Prostate gland (tissue), 2 donors: ENCODE measurements around the gene CLASP1. TPM values are rescaled to one million over a fixed set of nuclear protein-coding genes. Genes with fewer than 3 reads are reported as not detected.
A peak's percentile ranks its signal among the peaks of the same experiment; 100 is the strongest.
"Not testable (repeated sequence)": the region's sequence is repeated elsewhere in the genome, so short reads cannot be mapped to it uniquely, and the experiment has no call there.

Source experiments
- DNase-seq: peaks from one replicate; pipeline ENCODE4 v3.0.0-alpha.2; 2019; ENCODE audit warnings: low spot score
- H3K27ac ChIP-seq, 2 donors: fragments of 200-600 bp; sonication (generic); 2 replicates each; pipeline ENCODE4 v1.5.1; 2017 to 2019
- H3K27me3 ChIP-seq: fragments of 200-600 bp; sonication (generic); replicated peaks from 2 replicates; pipeline ENCODE4 v1.5.1; 2019; ENCODE audit not compliant: insufficient read depth
- H3K36me3 ChIP-seq, 2 donors: fragments of 200-600 bp; sonication (generic); 1 replicate in 1 of 2; 2 replicates in 1 of 2; pipeline versions ENCODE4 v1.5.1 to v1.8.1; 2017 to 2019
- H3K4me1 ChIP-seq: fragments of 200-600 bp; sonication (generic); replicated peaks from 2 replicates; pipeline ENCODE4 v1.5.1; 2019
- H3K4me3 ChIP-seq, 2 donors: fragments of 200-600 bp; sonication (generic); 2 replicates each; pipeline ENCODE4 v1.5.1; 2017 to 2019
- H3K9me3 ChIP-seq: fragments of 200-600 bp; sonication (generic); 2 replicates; pipeline ENCODE4 v1.5.1; 2017
- CTCF ChIP-seq, 4 experiments: fragments of 200-600 bp in 2 of 4; fragments of 450-650 bp in 2 of 4; sonication (generic) in 2 of 4; IDR thresholded peaks; 1 replicate in 3 of 4; 2 replicates in 1 of 4; pipeline ENCODE4 v1.5.1; 2016 to 2019; ENCODE audit warnings: antibody characterized with exemption in 4 of 4, mild to moderate bottlenecking in 2 of 4, moderate library complexity in 2 of 4
- POLR2A ChIP-seq: fragments of 450-650 bp; IDR thresholded peaks from one replicate; pipeline ENCODE4 v1.6.1; 2016; ENCODE audit warnings: antibody characterized with exemption, mild to moderate bottlenecking
- POLR2AphosphoS5 ChIP-seq: sonication (generic); formaldehyde crosslinking; IDR thresholded peaks from one replicate; pipeline ENCODE4 v1.6.1; 2017; ENCODE audit warnings: antibody characterized with exemption
- WGBS: methylation state at CpG from one replicate; pipeline ENCODE4 v1.1.5; 2018; 5-methylcytosine and 5-hydroxymethylcytosine counted together
- intact Hi-C: fragments of 100-400 bp; cut with DNase I; formaldehyde crosslinking; loops from one replicate; pipeline ENCODE4 v1.14.2; 2022
- total RNA-seq, 2 donors: library from RNA; depleted of rRNA; stranded (reverse); fragments of >200 nt; gene quantifications; one replicate each; pipeline ENCODE4 v1.1.0, GENCODE V29; 2016

CLASP1 gene
- total RNA-seq, 2 donors from 2014 or later: 44.4 to 90.2 TPM

GRCh38 chr2:121694398-121695170 is 45.3 kb upstream of the CLASP1 start:
- H3K4me1 ChIP-seq: no peaks in the 10 kb centered on the region
- no peak for TF ChIP-seq POLR2A
- TF ChIP-seq CTCF (IDR thresholded peaks at IDR 0.05): no peak
- TF ChIP-seq POLR2AphosphoS5: no peak
- H3K27ac ChIP-seq: no peak overlapping the region
- no peak for DNase-seq
- intact Hi-C loops: no loop called here
- H3K27me3 ChIP-seq: no peaks in the 10 kb centered on the region
- H3K4me3 ChIP-seq: no peak overlapping the region
- no peaks in the 10 kb centered on the region for H3K36me3 ChIP-seq
- WGBS: 73% methylated on average over 6 of the region's 6 CpGs
- no peaks in the 10 kb centered on the region for H3K9me3 ChIP-seq

- H3K27me3 ChIP-seq, H3K4me1 ChIP-seq, intact Hi-C loops: not testable (repeated sequence)
Observed at GRCh38 chr2:121690572-121690971, 41.3 kb upstream of the CLASP1 start.

GRCh38 chr2:121690095-121690494 is 40.8 kb upstream of the CLASP1 start:
- WGBS: 88% methylated on average over 6 of the region's 6 CpGs
- no peak overlapping the region for H3K4me3 ChIP-seq
- intact Hi-C loops: no loop called here
- DNase-seq: no peak
- no peak overlapping the region for H3K27ac ChIP-seq
- no peak for TF ChIP-seq CTCF (IDR thresholded peaks at IDR 0.05)
- TF ChIP-seq POLR2A: no peak
- no peak for TF ChIP-seq POLR2AphosphoS5
- H3K36me3 ChIP-seq: no peaks in the 10 kb centered on the region
- no peaks in the 10 kb centered on the region for H3K27me3 ChIP-seq
- H3K9me3 ChIP-seq: no peaks in the 10 kb centered on the region
- peaks cover 2% of the 10 kb centered on the region for H3K4me1 ChIP-seq

More at GRCh38 chr2:121690572-121690971, 41.3 kb upstream of the CLASP1 start:
- H3K4me3 ChIP-seq, DNase-seq, H3K9me3 ChIP-seq, H3K36me3 ChIP-seq, H3K27ac ChIP-seq: not testable (repeated sequence)
- 98% methylated on average over 3 of the region's 3 CpGs for WGBS

GRCh38 chr2:121689356-121689755 is 40.1 kb upstream of the CLASP1 start:
- Histone ChIP-seq H3K9me3 (no peaks in the 10 kb centered on the region), H3K27ac (no peak overlapping the region), H3K36me3 (no peaks in the 10 kb centered on the region), H3K27me3 (no peaks in the 10 kb centered on the region), H3K4me1 (peaks cover 2% of the 10 kb centered on the region), H3K4me3 (no peak overlapping the region)
- 47% methylated on average over 4 of the region's 4 CpGs for WGBS
- TF ChIP-seq CTCF (IDR thresholded peaks at IDR 0.05) (peak in 1 of 4 experiments; percentile 45), POLR2AphosphoS5 (no peak)
- intact Hi-C loops: no loop called here
- peak; percentile 32 for DNase-seq

- H3K4me1 ChIP-seq: peaks cover 2% of the 10 kb centered on the region
- 92% methylated on average over 2 of the region's 2 CpGs for WGBS
- no peak overlapping the region for H3K27ac ChIP-seq
- no peaks in the 10 kb centered on the region for H3K9me3 ChIP-seq
- no peaks in the 10 kb centered on the region for H3K27me3 ChIP-seq
- DNase-seq: no peak
- intact Hi-C loops: no loop called here
- no peaks in the 10 kb centered on the region for H3K36me3 ChIP-seq
- TF ChIP-seq POLR2AphosphoS5 (no peak), POLR2A (no peak), CTCF (IDR thresholded peaks at IDR 0.05) (no peak)
- H3K4me3 ChIP-seq: no peak overlapping the region
Observed at GRCh38 chr2:121688820-121689219, 39.6 kb upstream of the CLASP1 start.
